OCI-LY1 (cell line): ENCODE data around the gene RABGAP1L.

Source experiments
- H2AFZ ChIP-seq: fragments of 200-600 bp; sonication (generic), shearing (Covaris generic); 2 replicates; pipeline ENCODE4 v1.6.0; 2014; ENCODE audit warnings: antibody characterized with exemption, mild to moderate bottlenecking, low read length
- H3F3A ChIP-seq: fragments of 200-600 bp; sonication (generic), shearing (Covaris generic); 2 replicates; pipeline ENCODE4 v1.6.0; 2014; ENCODE audit warnings: mild to moderate bottlenecking, antibody characterized with exemption, low read length, moderate library complexity; ENCODE audit not compliant: insufficient read depth
- H3K27ac ChIP-seq: fragments of 200-600 bp; sonication (generic); 2 replicates; pipeline ENCODE4 v1.5.1; 2014; ENCODE audit warnings: low read length, mixed run types, mild to moderate bottlenecking, low read depth; ENCODE audit not compliant: poor library complexity, severe bottlenecking
- H3K27me3 ChIP-seq: fragments of 200-600 bp; sonication (generic); 2 replicates; pipeline ENCODE4 v1.6.0; 2014; ENCODE audit warnings: antibody characterized with exemption, mild to moderate bottlenecking, low read length, moderate library complexity; ENCODE audit not compliant: insufficient read depth
- H3K36me3 ChIP-seq: fragments of 200-600 bp; sonication (generic); 2 replicates; pipeline ENCODE4 v1.6.1; 2014; ENCODE audit warnings: mild to moderate bottlenecking, antibody characterized with exemption, low read length, moderate library complexity, mixed read lengths; ENCODE audit not compliant: insufficient read depth
- H3K4me1 ChIP-seq: fragments of 200-600 bp; sonication (generic); 2 replicates; pipeline ENCODE4 v1.5.1; 2014; ENCODE audit warnings: mild to moderate bottlenecking, low read length, moderate library complexity; ENCODE audit not compliant: insufficient read depth, severe bottlenecking
- H3K4me2 ChIP-seq: fragments of 200-600 bp; sonication (generic), shearing (Covaris generic); 2 replicates; pipeline ENCODE4 v1.6.1; 2014; ENCODE audit warnings: low read length
- H3K4me3 ChIP-seq: fragments of 200-600 bp; sonication (generic); 2 replicates; pipeline ENCODE4 v1.5.1; 2014; ENCODE audit warnings: low read length, low read depth, mild to moderate bottlenecking, mixed read lengths; ENCODE audit not compliant: poor library complexity, severe bottlenecking
- H3K79me2 ChIP-seq: fragments of 200-600 bp; shearing (Covaris generic); 2 replicates; pipeline ENCODE4 v1.6.1; 2016; ENCODE audit warnings: mixed run types, low read length, mixed read lengths; ENCODE audit not compliant: insufficient read depth
- H3K9ac ChIP-seq: fragments of 200-600 bp; sonication (generic), shearing (Covaris generic); 2 replicates; pipeline ENCODE4 v1.6.1; 2014; ENCODE audit warnings: mild to moderate bottlenecking, low read length, mixed read lengths
- H3K9me2 ChIP-seq: fragments of 200-600 bp; sonication (generic), shearing (Covaris generic); 2 replicates; pipeline ENCODE4 v1.6.1; 2014; ENCODE audit warnings: low read depth, mild to moderate bottlenecking, low read length, mixed read lengths
- H3K9me3 ChIP-seq: fragments of 200-600 bp; shearing (Covaris generic); 2 replicates; pipeline ENCODE4 v1.6.1; 2014; ENCODE audit warnings: low read length, mixed read lengths
- H4K20me1 ChIP-seq: fragments of 200-600 bp; sonication (generic), shearing (Covaris generic); 2 replicates; pipeline ENCODE4 v1.6.0; 2016; ENCODE audit warnings: mild to moderate bottlenecking, low read length; ENCODE audit not compliant: insufficient read depth
- EZH2 ChIP-seq: fragments of 200-600 bp; sonication (generic), shearing (Covaris generic); IDR thresholded peaks from 2 replicates; pipeline ENCODE4 v1.8.0; 2017; ENCODE audit warnings: borderline replicate concordance, mixed run types, mild to moderate bottlenecking, antibody characterized with exemption, low read length, moderate library complexity, mixed read lengths
- TF ChIP-seq, protein P1 (sequence below): fragments of 200-600 bp; sonication (generic), shearing (Covaris generic); IDR thresholded peaks from 2 replicates; pipeline ENCODE4 v1.5.1; 2017; ENCODE audit warnings: mild to moderate bottlenecking, antibody characterized with exemption, low read length, moderate library complexity, mixed read lengths

The RABGAP1L gene

DNA sequence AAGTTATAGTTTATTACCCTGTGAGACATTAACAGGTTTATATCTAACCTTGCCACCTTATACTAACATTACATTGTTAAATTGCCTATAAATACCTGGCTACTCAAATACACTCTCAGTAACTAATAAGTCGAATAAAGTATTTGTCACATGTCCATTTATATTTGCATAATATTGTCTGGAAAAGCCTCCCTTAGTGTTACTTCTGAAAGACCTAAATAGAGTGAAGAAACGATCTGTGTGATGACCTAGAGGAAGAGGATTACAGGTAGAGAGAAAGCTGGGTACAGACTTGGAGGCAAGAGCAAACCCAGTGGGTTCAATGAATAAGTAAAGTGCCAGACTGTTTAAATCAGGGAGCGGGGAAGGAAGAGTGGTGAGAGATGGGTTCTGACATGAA lies 837.7 kb downstream of the RABGAP1L start:
- H3K4me2 ChIP-seq = no peak overlapping the region
- H3K36me3 ChIP-seq = peaks cover 53% of the 10 kb centered on the region
- H3K4me3 ChIP-seq = no peak overlapping the region

GRCh38 chr1:174998569-174999215 lies 839.4 kb downstream of the RABGAP1L start:
- H3F3A ChIP-seq = no peaks in the 10 kb centered on the region; the same call in 1 of the 2 replicates
- peak overlapping the region; percentile 90 for H3K4me2 ChIP-seq
- peak overlapping the region; percentile 99 for H3K4me3 ChIP-seq
- no peaks in the 10 kb centered on the region for H3K9me2 ChIP-seq
- TF ChIP-seq EZH2 = no peak
- TF ChIP-seq, protein P1, sequence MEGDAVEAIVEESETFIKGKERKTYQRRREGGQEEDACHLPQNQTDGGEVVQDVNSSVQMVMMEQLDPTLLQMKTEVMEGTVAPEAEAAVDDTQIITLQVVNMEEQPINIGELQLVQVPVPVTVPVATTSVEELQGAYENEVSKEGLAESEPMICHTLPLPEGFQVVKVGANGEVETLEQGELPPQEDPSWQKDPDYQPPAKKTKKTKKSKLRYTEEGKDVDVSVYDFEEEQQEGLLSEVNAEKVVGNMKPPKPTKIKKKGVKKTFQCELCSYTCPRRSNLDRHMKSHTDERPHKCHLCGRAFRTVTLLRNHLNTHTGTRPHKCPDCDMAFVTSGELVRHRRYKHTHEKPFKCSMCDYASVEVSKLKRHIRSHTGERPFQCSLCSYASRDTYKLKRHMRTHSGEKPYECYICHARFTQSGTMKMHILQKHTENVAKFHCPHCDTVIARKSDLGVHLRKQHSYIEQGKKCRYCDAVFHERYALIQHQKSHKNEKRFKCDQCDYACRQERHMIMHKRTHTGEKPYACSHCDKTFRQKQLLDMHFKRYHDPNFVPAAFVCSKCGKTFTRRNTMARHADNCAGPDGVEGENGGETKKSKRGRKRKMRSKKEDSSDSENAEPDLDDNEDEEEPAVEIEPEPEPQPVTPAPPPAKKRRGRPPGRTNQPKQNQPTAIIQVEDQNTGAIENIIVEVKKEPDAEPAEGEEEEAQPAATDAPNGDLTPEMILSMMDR = peak; percentile 85
- H3K9me3 ChIP-seq = no peaks in the 10 kb centered on the region
- H4K20me1 ChIP-seq = 0 out of 2 replicates have a peak, but pooled peaks cover 3% of the 10 kb centered on the region
- peaks cover 38% of the 10 kb centered on the region for H3K79me2 ChIP-seq
- peak overlapping the region; percentile 90 for H3K27ac ChIP-seq
- H2AFZ ChIP-seq = peak overlapping the region; percentile 15; the same call in 1 of the 2 replicates
- H3K4me1 ChIP-seq = peaks cover 40% of the 10 kb centered on the region
- H3K27me3 ChIP-seq = no peaks in the 10 kb centered on the region
- peak overlapping the region; percentile 96 for H3K9ac ChIP-seq
- H3K36me3 ChIP-seq = peaks cover 37% of the 10 kb centered on the region

More for the DNA sequence above, 837.7 kb downstream of the RABGAP1L start:
- Histone ChIP-seq H3K9me2 (no peaks in the 10 kb centered on the region), H3K9me3 (no peaks in the 10 kb centered on the region), H3K4me1 (peaks cover 24% of the 10 kb centered on the region), H3K27ac (no peak overlapping the region), H2AFZ (no peak overlapping the region), H3K27me3 (no peaks in the 10 kb centered on the region), H3K9ac (no peak overlapping the region), H3K79me2 (peaks cover 21% of the 10 kb centered on the region), H3F3A (no peaks in the 10 kb centered on the region; the same call in 1 of the 2 replicates), H4K20me1 (no peaks in the 10 kb centered on the region)
- TF ChIP-seq EZH2 = no peak
- TF ChIP-seq, protein P1 = no peak

DNA sequence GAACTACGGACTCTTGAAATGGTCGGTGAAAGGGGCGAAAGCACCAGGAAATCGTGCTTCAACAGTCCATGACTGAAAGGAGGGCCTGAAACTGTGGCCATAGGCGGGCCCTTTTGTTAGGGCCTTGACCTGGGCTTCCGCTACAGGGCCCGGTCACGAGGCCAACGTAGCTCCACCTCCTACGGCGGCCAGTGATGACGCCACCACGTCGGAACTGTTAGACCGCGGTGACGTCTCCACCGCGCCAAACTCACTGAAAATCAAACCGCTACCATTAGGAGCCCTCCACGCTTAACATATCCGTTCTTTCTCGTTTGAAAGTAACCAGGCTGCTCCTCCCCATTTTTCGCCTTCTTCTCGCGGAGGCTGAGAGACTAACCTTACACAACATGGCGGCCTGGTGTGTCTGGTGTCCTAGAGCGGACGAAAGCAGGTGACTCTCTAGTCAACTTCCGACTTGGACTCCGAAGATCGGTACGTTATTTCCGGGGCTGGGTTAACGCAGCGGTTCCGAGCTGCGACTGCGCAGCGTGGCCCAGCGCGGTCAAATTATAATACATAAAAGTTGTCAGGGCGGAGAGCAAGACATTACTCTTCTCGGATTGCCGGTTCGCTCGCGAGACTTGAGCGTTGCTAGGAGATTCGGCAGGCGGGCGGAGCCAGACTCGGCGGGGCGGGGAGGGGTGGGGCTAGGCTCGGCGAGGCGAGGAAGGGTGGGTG lies 840.1 kb downstream of the RABGAP1L start:
- Histone ChIP-seq H3K9me2 (no peaks in the 10 kb centered on the region), H3K36me3 (peaks cover 40% of the 10 kb centered on the region), H3K4me2 (peak overlapping the region; percentile 90), H4K20me1 (0 out of 2 replicates have a peak, but pooled peaks cover 6% of the 10 kb centered on the region), H3K4me1 (peaks cover 44% of the 10 kb centered on the region), H3K27me3 (no peaks in the 10 kb centered on the region), H3K4me3 (peak overlapping the region; percentile 99), H2AFZ (peak overlapping the region; percentile 15; the same call in 1 of the 2 replicates), H3F3A (no peaks in the 10 kb centered on the region; the same call in 1 of the 2 replicates), H3K9ac (peak overlapping the region; percentile 99), H3K27ac (peak overlapping the region; percentile 90), H3K9me3 (no peaks in the 10 kb centered on the region), H3K79me2 (peaks cover 44% of the 10 kb centered on the region)
- TF ChIP-seq, protein P1 = no peak
- no peak for TF ChIP-seq EZH2
